ENCODE measurements around the gene KCNE4.

DNA sequence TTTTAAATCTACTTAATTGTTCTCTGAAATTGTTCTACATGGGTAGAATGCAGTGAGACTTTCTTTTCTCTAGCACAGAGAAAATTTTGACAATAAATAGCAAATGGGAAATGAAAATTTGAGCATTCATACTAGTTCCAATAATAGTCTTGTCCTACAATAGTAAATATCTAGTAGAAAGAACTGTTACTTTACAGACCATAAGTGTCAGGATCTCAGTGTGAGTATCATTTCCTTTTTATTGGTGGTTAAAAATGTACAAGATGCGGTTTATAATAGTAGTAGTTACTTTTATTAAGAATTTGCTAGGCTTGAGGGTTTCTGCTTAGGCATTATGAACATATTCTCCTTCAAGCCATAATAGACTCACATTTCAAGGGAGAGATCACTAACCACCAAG is 43.2 kb downstream of the KCNE4 start:
- TF ChIP-seq, protein P1, sequence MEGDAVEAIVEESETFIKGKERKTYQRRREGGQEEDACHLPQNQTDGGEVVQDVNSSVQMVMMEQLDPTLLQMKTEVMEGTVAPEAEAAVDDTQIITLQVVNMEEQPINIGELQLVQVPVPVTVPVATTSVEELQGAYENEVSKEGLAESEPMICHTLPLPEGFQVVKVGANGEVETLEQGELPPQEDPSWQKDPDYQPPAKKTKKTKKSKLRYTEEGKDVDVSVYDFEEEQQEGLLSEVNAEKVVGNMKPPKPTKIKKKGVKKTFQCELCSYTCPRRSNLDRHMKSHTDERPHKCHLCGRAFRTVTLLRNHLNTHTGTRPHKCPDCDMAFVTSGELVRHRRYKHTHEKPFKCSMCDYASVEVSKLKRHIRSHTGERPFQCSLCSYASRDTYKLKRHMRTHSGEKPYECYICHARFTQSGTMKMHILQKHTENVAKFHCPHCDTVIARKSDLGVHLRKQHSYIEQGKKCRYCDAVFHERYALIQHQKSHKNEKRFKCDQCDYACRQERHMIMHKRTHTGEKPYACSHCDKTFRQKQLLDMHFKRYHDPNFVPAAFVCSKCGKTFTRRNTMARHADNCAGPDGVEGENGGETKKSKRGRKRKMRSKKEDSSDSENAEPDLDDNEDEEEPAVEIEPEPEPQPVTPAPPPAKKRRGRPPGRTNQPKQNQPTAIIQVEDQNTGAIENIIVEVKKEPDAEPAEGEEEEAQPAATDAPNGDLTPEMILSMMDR (IDR thresholded peaks at IDR 0.05; ENCODE audit: insufficient read depth, low read depth, low read length): no peak
- no peak for TF ChIP-seq EZH2 (IDR thresholded peaks at IDR 0.05; ENCODE audit: insufficient read depth, low read length)
